Stimulated activated CD4-positive, alpha-beta T cell treated with anti-CD3 and anti-CD28 coated beads, Interleukin-1b, Interleukin-23, amount 100 ng/mL, for 24 hours (primary cell): ENCODE results near the gene ILF3.
"Not testable (repeated sequence)": the region's sequence is repeated elsewhere in the genome, so short reads cannot be mapped to it uniquely, and the experiment has no call there.

ENCODE experiments used
- DNase-seq, 4 experiments: peaks; one replicate each; pipeline ENCODE4 v3.0.0-alpha.2; 2020; ENCODE audit warnings: low read depth in 4 of 4, low spot score in 1 of 4

Gene ILF3

GRCh38 chr19:10671922-10672321, 17.8 kb downstream of the ILF3 start:
- DNase-seq: not testable (repeated sequence)

- DNase-seq: not testable (repeated sequence)
Observed at GRCh38 chr19:10675214-10675613, 21.1 kb downstream of the ILF3 start.

DNA sequence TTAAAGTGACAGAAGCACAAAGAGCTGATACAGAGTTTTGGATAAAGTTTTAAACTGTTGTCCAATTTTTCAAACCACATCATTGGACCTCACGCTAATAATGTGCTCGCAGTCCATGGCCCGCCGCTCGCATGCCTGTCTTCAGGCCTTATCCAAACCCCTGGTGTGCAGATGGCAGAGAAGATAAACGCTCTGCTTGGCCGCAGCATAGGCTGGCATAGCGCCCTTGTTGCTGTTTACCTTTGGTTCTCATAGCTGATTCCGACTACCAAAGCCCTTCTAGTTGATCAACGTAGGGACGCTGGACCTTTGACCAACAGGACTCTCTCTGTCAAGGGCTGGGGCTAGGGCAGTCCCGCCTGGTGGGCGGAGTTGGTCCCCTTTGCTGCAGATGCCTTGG, 23.6 kb downstream of the ILF3 start:
- no peak for DNase-seq

DNA sequence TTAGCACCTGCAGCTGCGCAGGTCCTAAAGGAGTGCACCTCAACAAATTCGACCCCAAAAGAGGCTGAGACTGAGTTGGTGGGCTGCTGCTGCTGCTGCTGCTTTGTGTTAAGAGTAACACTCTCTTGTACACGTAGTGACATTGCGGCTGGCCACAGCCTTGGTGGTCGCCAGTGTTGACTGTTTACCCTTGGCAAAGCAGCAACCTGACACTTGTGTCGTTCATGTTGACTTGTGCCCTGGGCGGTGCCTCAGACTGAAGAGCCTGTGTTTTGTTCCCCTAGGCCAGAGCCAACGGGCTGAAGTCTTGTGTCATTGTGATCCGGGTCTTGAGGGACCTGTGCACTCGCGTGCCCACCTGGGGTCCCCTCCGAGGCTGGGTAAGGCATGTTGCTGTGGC, 24.7 kb downstream of the ILF3 start:
- DNase-seq: no peak

DNA sequence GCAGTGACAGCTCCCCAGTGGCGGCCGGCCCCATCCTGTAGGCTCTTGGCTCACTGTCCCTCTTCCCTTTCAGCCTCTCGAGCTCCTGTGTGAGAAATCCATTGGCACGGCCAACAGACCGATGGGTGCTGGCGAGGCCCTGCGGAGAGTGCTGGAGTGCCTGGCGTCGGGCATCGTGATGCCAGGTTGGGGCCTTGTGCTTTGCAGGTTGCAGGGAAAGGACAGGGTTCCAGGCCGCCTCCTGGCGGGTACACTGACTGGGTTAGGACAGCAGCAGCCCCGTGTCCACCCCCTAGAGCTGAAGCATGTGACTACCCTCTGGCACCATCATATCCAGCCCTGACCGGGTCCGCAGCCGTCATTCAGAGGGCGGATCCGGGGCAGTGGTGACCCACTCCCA, 25.6 kb downstream of the ILF3 start:
- no peak for DNase-seq

DNA sequence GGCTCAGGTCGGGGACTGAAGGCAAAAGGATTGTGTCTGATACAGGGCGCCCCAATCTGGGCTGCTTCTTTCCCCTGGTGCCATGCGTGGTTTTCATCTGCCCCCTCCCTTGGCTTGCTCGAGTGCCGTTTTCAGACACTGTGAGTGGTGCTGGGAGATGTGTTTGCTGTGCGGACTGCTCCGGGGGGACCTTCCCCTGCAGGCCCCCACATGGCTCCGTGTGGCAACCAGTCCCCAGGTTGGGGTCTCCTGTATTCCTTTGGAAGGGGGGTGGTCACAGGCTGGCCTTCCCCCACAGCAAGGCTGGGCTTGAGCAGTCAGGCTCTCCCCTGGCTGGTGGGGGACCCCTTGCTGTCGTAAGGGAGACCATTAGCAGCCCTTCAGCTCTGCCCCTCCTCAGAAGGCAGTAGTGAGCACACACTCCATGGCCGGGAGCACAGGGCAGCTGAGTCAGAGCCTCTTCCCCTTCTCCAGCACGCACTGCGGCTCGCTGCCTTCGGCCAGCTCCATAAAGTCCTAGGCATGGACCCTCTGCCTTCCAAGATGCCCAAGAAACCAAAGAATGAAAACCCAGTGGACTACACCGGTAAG, 26.5 kb downstream of the ILF3 start:
- no peak for DNase-seq

GRCh38 chr19:10681658-10682057, 27.5 kb downstream of the ILF3 start:
- DNase-seq: no peak

- DNase-seq: no peak
Observed at GRCh38 chr19:10682397-10683063, 28.4 kb downstream of the ILF3 start.

GRCh38 chr19:10683064-10683426, 28.9 kb downstream of the ILF3 start:
- no peak for DNase-seq

DNA sequence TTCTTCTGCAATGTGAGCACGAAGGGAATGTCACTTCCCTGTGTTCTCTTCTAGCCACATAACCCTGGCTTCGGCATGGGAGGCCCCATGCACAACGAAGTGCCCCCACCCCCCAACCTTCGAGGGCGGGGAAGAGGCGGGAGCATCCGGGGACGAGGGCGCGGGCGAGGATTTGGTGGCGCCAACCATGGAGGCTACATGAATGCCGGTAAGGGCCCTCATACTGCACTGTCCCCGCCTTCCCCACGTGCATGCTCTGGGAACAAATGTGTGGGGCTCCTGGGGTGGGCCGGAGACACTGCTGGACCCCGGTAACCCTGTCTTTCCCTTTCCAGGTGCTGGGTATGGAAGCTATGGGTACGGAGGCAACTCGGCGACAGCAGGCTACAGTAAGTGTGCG, 29.4 kb downstream of the ILF3 start:
- DNase-seq: no peak

- no peak for DNase-seq
Observed at GRCh38 chr19:10685210-10685609, 31.1 kb downstream of the ILF3 start.

DNA sequence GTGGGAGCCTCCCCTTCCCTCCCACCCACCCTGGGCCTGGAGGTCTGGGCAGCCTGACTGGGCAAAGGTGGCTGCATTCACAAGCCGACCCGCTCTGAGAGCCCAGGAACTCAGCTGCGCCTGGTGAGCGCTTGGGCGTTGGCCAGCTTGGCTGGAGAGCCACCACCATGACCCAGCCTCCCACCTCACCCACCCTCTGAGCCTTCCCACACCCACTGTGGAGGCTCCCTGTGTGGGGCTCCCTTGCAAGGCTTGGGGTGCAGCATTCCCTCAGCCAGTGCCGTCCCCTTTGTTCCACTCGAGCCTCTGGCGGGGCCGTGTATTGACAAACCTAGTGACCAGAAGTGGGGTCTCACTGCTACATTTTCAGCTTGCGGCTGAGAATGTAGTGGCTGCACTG, 32.0 kb downstream of the ILF3 start:
- no peak for DNase-seq

- DNase-seq: no peak
Observed at GRCh38 chr19:10686661-10687517, 32.7 kb downstream of the ILF3 start.

- no peak for DNase-seq
Observed at GRCh38 chr19:10687518-10688288, 33.6 kb downstream of the ILF3 start.

DNA sequence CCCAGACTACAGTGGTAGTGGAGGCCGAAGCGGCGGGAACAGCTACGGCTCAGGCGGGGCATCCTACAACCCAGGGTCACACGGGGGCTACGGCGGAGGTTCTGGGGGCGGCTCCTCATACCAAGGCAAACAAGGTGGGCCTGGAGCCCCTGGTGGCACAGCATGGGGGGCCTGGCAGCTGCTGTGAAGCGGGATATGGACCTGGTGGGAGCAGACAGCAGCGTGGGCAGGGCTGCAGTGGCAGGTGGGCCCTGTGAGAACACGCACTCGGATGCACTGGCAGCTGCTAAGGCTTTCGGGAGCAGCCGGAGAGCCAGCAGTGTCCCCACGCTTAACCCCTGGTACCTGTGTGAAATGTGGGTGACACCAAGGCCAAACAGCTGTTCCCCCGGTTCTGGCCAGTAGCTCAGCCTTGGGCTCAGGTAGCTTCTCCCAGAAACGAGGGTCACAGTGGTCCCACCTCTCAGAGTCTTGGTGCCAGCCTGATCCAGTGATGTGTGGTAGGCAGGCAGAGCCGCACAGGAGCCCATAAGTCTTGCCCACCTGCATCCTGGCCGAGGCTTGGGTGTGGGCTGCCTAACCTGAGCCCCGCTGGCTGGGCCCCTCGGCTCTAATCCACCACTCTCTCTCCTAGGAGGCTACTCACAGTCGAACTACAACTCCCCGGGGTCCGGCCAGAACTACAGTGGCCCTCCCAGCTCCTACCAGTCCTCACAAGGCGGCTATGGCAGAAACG, 34.6 kb downstream of the ILF3 start:
- no peak for DNase-seq

GRCh38 chr19:10690341-10690781, 36.2 kb downstream of the ILF3 start:
- no peak for DNase-seq

- no peak for DNase-seq
Observed at GRCh38 chr19:10691178-10691881, 37.2 kb downstream of the ILF3 start.

- no peak for DNase-seq
Observed at GRCh38 chr19:10691883-10692282, 37.7 kb downstream of the ILF3 start.

- DNase-seq: no peak
Observed at GRCh38 chr19:10692673-10693264, 38.6 kb downstream of the ILF3 start.
